ENCODE data around the gene FAM151B. TPM values are rescaled to one million over a fixed set of nuclear protein-coding genes. Genes with fewer than 3 reads are reported as not detected.
A peak's percentile ranks its signal among the peaks of the same experiment; 100 is the strongest.

Gene FAM151B, protein sequence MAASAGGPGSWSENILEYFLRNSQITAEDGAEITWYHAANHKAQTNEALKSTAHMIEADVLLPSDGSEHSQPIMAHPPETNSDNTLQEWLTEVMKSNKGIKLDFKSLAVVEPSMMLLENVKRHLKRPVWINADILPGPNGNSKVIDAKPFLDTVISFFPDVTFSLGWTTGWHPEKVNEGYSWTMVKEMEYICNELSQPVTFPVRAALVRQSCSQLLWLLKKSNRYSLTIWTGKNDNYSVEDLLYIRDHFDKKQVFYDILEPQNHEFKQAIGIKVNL
- 1 to 10 TPM; 3.9 to 7.4 TPM for total RNA-seq

DNA sequence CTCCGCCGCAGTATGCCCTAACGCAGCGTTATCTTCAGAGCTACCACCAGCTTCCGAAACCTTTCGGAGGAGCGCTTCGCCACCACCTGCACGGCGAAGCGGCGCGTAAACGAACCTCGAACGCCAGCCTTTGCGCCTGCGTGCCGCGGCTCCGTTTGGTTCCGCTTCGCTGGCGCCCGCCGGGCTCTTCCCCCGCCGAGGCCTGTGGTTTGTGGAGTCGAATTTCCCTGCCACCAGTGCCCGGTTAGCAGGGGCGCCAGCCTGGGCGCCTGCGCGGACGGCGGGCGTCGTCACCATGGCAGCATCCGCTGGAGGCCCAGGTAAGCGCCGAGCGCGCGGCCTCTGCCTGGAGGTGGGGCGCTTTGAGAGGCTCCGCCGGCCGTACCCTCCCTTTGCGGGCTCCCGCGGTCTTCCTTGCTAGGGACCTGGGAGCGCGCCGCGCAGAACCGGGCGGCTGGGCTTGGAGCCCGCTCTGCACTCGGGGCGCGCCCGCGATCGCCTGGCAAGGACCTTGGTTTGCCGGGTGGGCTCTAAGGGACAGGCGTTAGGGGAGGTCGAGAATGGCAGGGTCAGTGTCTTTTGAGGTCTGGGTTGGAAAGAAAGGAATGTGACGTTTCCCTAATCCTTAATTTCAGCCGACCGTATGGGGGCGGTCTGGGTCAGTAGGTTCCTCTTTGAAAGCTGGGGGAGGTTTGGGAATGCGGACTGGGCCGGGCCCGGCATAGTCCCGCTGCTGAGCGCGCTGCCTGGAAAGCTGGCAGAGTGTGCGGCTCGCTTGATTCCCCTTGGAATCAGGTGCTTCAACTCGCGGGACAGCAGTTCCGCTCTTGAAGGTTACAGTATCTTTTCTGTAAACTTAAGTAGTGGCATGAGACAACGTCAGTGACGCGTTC lies at the start of gene FAM151B:
FAM151B (plus strand) TSS at position 272 of the 893 bp plus-strand sequence; CDS start at position 296, 24 bp downstream.
- ATAC-seq (ENCODE audit: insufficient number of reproducible peaks, low FRiP score, low read depth) = peak; percentile 75
- Histone ChIP-seq H3K9me3 (peaks cover under 1% of the 10 kb centered on the region), H3K27me3 (replicated peaks; ENCODE audit: insufficient read depth) (no peaks in the 10 kb centered on the region), H3K4me1 (ENCODE audit: control insufficient read depth in 1 of 2, low read depth in 2 of 2) (peaks cover 5 to 7% of the 10 kb centered on the region in 2 donors), H3K27ac (peak within 1 kb of the TSS; percentile 64 to 66), H3K36me3 (no peaks in the 10 kb centered on the region), H3K4me3 (peak within 1 kb of the TSS; percentile 89)
- DNase-seq (ENCODE audit: low spot score) = peak; percentile 25
- TF ChIP-seq, protein P1, sequence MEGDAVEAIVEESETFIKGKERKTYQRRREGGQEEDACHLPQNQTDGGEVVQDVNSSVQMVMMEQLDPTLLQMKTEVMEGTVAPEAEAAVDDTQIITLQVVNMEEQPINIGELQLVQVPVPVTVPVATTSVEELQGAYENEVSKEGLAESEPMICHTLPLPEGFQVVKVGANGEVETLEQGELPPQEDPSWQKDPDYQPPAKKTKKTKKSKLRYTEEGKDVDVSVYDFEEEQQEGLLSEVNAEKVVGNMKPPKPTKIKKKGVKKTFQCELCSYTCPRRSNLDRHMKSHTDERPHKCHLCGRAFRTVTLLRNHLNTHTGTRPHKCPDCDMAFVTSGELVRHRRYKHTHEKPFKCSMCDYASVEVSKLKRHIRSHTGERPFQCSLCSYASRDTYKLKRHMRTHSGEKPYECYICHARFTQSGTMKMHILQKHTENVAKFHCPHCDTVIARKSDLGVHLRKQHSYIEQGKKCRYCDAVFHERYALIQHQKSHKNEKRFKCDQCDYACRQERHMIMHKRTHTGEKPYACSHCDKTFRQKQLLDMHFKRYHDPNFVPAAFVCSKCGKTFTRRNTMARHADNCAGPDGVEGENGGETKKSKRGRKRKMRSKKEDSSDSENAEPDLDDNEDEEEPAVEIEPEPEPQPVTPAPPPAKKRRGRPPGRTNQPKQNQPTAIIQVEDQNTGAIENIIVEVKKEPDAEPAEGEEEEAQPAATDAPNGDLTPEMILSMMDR (IDR thresholded peaks at IDR 0.05) = peak; percentile 24

DNA sequence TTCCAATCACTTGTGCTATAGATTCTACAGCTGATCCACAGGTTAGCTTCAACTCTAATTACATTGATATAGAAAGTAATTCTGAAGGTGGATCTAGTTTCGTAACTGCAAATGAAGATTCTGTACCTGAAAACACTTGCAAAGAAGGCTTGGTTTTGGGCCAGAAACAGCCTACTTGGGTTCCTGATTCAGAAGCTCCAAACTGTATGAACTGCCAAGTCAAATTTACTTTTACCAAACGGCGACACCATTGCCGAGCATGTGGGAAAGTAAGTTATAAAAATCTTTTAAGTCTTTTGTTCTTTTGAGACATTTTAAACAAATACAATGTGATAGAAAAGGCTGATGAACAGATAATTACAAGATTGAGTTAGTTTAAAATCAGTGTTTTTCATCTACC lies 49.2 kb upstream of the FAM151B start:
- H3K4me1 ChIP-seq (ENCODE audit: control insufficient read depth in 1 of 2, low read depth in 2 of 2) = no peaks in the 10 kb centered on the region
- TF ChIP-seq, protein P1 (IDR thresholded peaks at IDR 0.05) = no peak
- H3K27me3 ChIP-seq (replicated peaks; ENCODE audit: insufficient read depth) = no peaks in the 10 kb centered on the region
- H3K4me3 ChIP-seq = no peak overlapping the region
- peaks cover 18% of the 10 kb centered on the region for H3K36me3 ChIP-seq
- ATAC-seq (ENCODE audit: insufficient number of reproducible peaks, low FRiP score, low read depth) = no peak
- no peak overlapping the region for H3K27ac ChIP-seq
- H3K9me3 ChIP-seq = no peaks in the 10 kb centered on the region
- no peak for DNase-seq (ENCODE audit: low spot score)

DNA sequence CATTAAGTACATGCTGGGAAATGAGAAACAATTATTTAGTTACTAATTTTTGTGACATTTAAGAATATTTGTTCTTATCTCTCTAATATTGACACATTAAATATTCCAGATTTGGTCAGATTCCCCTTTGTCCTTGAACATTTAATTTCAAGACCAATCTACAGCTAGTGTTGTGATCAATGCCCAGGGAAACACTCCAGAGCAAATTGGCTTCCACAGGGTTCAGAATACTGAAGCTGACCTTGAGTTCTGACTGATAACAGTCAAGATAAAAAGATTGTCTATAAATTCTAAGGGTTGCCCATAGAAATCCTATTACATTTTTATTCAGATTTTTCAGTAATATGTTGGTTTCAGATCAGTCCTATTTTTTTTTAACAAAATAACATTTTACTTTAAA lies 48.7 kb upstream of the FAM151B start:
- no peak for ATAC-seq (ENCODE audit: insufficient number of reproducible peaks, low FRiP score, low read depth)
- TF ChIP-seq, protein P1 (IDR thresholded peaks at IDR 0.05) = no peak
- Histone ChIP-seq H3K27ac (no peak overlapping the region), H3K36me3 (peaks cover 18% of the 10 kb centered on the region), H3K27me3 (replicated peaks; ENCODE audit: insufficient read depth) (no peaks in the 10 kb centered on the region), H3K9me3 (no peaks in the 10 kb centered on the region), H3K4me1 (ENCODE audit: control insufficient read depth in 1 of 2, low read depth in 2 of 2) (no peaks in the 10 kb centered on the region), H3K4me3 (no peak overlapping the region)
- DNase-seq (ENCODE audit: low spot score) = no peak

DNA sequence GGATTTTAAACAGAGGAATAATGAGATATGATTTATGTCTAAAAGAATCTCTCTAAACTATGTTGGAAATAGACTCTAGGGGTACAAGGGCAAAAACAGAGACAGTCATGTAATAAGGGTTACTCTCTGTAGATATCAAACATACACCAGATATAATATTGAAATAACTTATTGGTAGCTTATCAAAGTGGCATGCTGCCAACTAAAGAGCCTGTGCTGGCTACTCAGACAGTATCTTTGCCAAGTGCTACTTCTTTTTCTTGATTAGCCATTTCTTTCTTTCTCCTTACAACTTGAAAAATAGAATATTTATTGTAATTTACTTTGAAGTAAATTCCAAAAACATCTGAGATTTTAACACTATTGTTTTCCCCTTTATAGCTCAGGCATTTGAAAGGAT lies 45.2 kb upstream of the FAM151B start:
- Histone ChIP-seq H3K27me3 (replicated peaks; ENCODE audit: insufficient read depth) (no peaks in the 10 kb centered on the region), H3K27ac (no peak overlapping the region), H3K36me3 (peaks cover 14% of the 10 kb centered on the region), H3K4me1 (ENCODE audit: control insufficient read depth in 1 of 2, low read depth in 2 of 2) (no peaks in the 10 kb centered on the region), H3K9me3 (no peaks in the 10 kb centered on the region), H3K4me3 (no peak overlapping the region)
- ATAC-seq (ENCODE audit: insufficient number of reproducible peaks, low FRiP score, low read depth) (no peak), DNase-seq (ENCODE audit: low spot score) (no peak)
- TF ChIP-seq, protein P1 (IDR thresholded peaks at IDR 0.05) = no peak

DNA sequence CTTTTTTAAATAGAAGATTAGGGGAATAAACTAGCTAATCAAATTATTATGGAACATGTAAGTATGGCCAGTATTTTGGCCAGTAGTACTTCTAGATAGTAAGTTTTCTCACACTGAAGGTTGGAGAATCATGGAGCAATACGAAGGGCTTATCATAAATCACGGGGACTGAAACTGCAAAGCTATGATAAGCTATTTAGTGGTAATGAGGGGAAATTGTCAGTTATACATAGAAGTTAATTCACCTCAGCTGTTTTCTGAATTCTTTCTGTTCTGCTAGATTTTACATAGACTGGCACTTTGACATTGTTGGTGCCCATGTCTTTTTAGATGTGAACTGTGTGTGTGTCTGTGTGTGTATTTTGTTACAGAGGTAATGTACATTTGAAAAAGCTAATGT lies 34.5 kb upstream of the FAM151B start:
- Histone ChIP-seq H3K27me3 (replicated peaks; ENCODE audit: insufficient read depth) (no peaks in the 10 kb centered on the region), H3K4me3 (no peak overlapping the region), H3K27ac (no peak overlapping the region), H3K36me3 (peaks cover 5% of the 10 kb centered on the region), H3K9me3 (no peaks in the 10 kb centered on the region), H3K4me1 (ENCODE audit: control insufficient read depth in 1 of 2, low read depth in 2 of 2) (no peaks in the 10 kb centered on the region)
- TF ChIP-seq, protein P1 (IDR thresholded peaks at IDR 0.05) = no peak
- DNase-seq (ENCODE audit: low spot score) (no peak), ATAC-seq (ENCODE audit: insufficient number of reproducible peaks, low FRiP score, low read depth) (no peak)

All from thoracic aorta (tissue), 2 donors.